ENCODE results near the gene ADAM33. TPM values are rescaled to one million over a fixed set of nuclear protein-coding genes. Genes with fewer than 3 reads are reported as not detected.

The ADAM33 gene
- total and polyA plus RNA-seq, 2 experiments from 2014 or later: 2.8 to 6.0 TPM

DNA sequence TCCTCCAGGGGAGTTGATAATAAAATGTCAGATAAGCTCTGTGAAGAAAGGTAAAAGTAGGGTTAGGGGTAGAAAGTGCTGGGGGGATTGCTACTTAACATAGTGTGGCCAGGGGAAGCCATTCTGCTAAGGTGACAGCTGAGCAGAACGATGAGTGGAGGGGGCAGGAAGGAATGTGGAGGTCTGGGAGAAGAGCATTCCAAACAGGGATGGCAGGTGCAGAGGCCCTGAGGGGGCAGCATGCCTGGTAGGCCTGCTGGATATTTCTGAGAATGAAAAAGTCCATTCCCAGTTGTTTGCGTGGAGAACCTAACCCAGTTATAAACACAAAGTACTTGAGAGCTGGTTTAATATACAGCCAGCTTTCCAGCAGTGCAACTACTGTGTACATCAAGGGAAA is 27.9 kb downstream of the ADAM33 start:
- Histone ChIP-seq H3K4me2 (no peak overlapping the region), H3K4me1 (ENCODE audit: insufficient read depth) (no peaks in the 10 kb centered on the region), H3K9me2 (ENCODE audit: insufficient read depth) (no peaks in the 10 kb centered on the region), H3K79me2 (replicated peaks; ENCODE audit: insufficient read depth) (no peaks in the 10 kb centered on the region), H4K20me1 (replicated peaks; ENCODE audit: insufficient read depth) (no peaks in the 10 kb centered on the region), H2AFZ (no peak overlapping the region), H3K4me3 (no peak overlapping the region), H3K27me3 (ENCODE audit: insufficient read depth) (no peaks in the 10 kb centered on the region), H3F3A (replicated peaks; ENCODE audit: low read depth) (no peaks in the 10 kb centered on the region), H3K27ac (ENCODE audit: low read depth) (no peak overlapping the region), H3K36me3 (ENCODE audit: insufficient read depth) (no peaks in the 10 kb centered on the region)
- Mint-ChIP-seq H3K36me3 (ENCODE audit: low read depth) (no peaks in the 10 kb centered on the region), H3K4me3 (no peak overlapping the region), H3K27me3 (ENCODE audit: insufficient read depth, low read depth, poor library complexity) (peaks cover 7% of the 10 kb centered on the region), H3K27ac (no peak overlapping the region), H3K9me3 (no peaks in the 10 kb centered on the region), H3K4me1 (peaks cover 6% of the 10 kb centered on the region)
- TF ChIP-seq, protein P1, sequence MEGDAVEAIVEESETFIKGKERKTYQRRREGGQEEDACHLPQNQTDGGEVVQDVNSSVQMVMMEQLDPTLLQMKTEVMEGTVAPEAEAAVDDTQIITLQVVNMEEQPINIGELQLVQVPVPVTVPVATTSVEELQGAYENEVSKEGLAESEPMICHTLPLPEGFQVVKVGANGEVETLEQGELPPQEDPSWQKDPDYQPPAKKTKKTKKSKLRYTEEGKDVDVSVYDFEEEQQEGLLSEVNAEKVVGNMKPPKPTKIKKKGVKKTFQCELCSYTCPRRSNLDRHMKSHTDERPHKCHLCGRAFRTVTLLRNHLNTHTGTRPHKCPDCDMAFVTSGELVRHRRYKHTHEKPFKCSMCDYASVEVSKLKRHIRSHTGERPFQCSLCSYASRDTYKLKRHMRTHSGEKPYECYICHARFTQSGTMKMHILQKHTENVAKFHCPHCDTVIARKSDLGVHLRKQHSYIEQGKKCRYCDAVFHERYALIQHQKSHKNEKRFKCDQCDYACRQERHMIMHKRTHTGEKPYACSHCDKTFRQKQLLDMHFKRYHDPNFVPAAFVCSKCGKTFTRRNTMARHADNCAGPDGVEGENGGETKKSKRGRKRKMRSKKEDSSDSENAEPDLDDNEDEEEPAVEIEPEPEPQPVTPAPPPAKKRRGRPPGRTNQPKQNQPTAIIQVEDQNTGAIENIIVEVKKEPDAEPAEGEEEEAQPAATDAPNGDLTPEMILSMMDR (conservative IDR thresholded peaks at IDR 0.05; ENCODE audit: low read depth in 2 of 2): no peak
- TF ChIP-seq, protein P2, sequence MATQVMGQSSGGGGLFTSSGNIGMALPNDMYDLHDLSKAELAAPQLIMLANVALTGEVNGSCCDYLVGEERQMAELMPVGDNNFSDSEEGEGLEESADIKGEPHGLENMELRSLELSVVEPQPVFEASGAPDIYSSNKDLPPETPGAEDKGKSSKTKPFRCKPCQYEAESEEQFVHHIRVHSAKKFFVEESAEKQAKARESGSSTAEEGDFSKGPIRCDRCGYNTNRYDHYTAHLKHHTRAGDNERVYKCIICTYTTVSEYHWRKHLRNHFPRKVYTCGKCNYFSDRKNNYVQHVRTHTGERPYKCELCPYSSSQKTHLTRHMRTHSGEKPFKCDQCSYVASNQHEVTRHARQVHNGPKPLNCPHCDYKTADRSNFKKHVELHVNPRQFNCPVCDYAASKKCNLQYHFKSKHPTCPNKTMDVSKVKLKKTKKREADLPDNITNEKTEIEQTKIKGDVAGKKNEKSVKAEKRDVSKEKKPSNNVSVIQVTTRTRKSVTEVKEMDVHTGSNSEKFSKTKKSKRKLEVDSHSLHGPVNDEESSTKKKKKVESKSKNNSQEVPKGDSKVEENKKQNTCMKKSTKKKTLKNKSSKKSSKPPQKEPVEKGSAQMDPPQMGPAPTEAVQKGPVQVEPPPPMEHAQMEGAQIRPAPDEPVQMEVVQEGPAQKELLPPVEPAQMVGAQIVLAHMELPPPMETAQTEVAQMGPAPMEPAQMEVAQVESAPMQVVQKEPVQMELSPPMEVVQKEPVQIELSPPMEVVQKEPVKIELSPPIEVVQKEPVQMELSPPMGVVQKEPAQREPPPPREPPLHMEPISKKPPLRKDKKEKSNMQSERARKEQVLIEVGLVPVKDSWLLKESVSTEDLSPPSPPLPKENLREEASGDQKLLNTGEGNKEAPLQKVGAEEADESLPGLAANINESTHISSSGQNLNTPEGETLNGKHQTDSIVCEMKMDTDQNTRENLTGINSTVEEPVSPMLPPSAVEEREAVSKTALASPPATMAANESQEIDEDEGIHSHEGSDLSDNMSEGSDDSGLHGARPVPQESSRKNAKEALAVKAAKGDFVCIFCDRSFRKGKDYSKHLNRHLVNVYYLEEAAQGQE (IDR thresholded peaks at IDR 0.05; ENCODE audit: unreplicated experiment): no peak
- TF ChIP-seq ZNF114 (CRISPR knock-in tag; IDR thresholded peaks at IDR 0.05): no peak
- TF ChIP-seq CREB1 (CRISPR knock-in tag; IDR thresholded peaks at IDR 0.05; ENCODE audit: low read depth): no peak
- TF ChIP-seq EZH2phosphoT487 (IDR thresholded peaks at IDR 0.05; ENCODE audit: unreplicated experiment): no peak
- TF ChIP-seq, protein P3, sequence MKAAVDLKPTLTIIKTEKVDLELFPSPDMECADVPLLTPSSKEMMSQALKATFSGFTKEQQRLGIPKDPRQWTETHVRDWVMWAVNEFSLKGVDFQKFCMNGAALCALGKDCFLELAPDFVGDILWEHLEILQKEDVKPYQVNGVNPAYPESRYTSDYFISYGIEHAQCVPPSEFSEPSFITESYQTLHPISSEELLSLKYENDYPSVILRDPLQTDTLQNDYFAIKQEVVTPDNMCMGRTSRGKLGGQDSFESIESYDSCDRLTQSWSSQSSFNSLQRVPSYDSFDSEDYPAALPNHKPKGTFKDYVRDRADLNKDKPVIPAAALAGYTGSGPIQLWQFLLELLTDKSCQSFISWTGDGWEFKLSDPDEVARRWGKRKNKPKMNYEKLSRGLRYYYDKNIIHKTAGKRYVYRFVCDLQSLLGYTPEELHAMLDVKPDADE (IDR thresholded peaks at IDR 0.05): no peak
- no peak for TF ChIP-seq POLR2AphosphoS5 (IDR thresholded peaks at IDR 0.05; ENCODE audit: low read depth)
- TF ChIP-seq, protein P4, sequence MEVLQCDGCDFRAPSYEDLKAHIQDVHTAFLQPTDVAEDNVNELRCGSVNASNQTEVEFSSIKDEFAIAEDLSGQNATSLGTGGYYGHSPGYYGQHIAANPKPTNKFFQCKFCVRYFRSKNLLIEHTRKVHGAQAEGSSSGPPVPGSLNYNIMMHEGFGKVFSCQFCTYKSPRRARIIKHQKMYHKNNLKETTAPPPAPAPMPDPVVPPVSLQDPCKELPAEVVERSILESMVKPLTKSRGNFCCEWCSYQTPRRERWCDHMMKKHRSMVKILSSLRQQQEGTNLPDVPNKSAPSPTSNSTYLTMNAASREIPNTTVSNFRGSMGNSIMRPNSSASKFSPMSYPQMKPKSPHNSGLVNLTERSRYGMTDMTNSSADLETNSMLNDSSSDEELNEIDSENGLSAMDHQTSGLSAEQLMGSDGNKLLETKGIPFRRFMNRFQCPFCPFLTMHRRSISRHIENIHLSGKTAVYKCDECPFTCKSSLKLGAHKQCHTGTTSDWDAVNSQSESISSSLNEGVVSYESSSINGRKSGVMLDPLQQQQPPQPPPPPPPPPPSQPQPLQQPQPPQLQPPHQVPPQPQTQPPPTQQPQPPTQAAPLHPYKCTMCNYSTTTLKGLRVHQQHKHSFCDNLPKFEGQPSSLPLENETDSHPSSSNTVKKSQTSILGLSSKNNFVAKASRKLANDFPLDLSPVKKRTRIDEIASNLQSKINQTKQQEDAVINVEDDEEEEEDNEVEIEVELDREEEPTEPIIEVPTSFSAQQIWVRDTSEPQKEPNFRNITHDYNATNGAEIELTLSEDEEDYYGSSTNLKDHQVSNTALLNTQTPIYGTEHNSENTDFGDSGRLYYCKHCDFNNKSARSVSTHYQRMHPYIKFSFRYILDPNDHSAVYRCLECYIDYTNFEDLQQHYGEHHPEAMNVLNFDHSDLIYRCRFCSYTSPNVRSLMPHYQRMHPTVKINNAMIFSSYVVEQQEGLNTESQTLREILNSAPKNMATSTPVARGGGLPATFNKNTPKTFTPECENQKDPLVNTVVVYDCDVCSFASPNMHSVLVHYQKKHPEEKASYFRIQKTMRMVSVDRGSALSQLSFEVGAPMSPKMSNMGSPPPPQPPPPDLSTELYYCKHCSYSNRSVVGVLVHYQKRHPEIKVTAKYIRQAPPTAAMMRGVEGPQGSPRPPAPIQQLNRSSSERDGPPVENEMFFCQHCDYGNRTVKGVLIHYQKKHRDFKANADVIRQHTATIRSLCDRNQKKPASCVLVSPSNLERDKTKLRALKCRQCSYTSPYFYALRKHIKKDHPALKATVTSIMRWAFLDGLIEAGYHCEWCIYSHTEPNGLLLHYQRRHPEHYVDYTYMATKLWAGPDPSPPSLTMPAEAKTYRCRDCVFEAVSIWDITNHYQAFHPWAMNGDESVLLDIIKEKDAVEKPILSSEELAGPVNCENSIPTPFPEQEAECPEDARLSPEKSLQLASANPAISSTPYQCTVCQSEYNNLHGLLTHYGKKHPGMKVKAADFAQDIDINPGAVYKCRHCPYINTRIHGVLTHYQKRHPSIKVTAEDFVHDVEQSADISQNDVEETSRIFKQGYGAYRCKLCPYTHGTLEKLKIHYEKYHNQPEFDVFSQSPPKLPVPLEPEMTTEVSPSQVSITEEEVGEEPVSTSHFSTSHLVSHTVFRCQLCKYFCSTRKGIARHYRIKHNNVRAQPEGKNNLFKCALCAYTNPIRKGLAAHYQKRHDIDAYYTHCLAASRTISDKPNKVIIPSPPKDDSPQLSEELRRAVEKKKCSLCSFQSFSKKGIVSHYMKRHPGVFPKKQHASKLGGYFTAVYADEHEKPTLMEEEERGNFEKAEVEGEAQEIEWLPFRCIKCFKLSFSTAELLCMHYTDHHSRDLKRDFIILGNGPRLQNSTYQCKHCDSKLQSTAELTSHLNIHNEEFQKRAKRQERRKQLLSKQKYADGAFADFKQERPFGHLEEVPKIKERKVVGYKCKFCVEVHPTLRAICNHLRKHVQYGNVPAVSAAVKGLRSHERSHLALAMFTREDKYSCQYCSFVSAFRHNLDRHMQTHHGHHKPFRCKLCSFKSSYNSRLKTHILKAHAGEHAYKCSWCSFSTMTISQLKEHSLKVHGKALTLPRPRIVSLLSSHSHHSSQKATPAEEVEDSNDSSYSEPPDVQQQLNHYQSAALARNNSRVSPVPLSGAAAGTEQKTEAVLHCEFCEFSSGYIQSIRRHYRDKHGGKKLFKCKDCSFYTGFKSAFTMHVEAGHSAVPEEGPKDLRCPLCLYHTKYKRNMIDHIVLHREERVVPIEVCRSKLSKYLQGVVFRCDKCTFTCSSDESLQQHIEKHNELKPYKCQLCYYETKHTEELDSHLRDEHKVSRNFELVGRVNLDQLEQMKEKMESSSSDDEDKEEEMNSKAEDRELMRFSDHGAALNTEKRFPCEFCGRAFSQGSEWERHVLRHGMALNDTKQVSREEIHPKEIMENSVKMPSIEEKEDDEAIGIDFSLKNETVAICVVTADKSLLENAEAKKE (CRISPR knock-in tag; IDR thresholded peaks at IDR 0.05): no peak
- TF ChIP-seq STAT1 (IDR thresholded peaks at IDR 0.05; ENCODE audit: unreplicated experiment): no peak
- no peak for TF ChIP-seq JUNB (IDR thresholded peaks at IDR 0.05; ENCODE audit: unreplicated experiment)
- TF ChIP-seq EZH2 (IDR thresholded peaks at IDR 0.05; ENCODE audit: low read depth, unreplicated experiment): no peak
- no peak for TF ChIP-seq NANOG (IDR thresholded peaks at IDR 0.05; ENCODE audit: borderline replicate concordance)
- no peak for TF ChIP-seq ZNF331 (CRISPR knock-in tag; IDR thresholded peaks at IDR 0.05; ENCODE audit: low read depth)
- ATAC-seq (no peak; the same call in 2 of the 3 replicates), DNase-seq (ENCODE audit: low spot score) (no peak)
